Right lobe of liver (tissue), 6 donors: ENCODE measurements around the gene ADGRD2. TPM values are rescaled to one million over a fixed set of nuclear protein-coding genes. Genes with fewer than 3 reads are reported as not detected.

Experiments
- ATAC-seq, 4 donors: fragments of 200-7000 bp; cut with Tn5 transposase; one replicate each; pipeline ENCODE4 v1.9.1; 2020; ENCODE audit warnings: mild to moderate bottlenecking in 4 of 4, moderate library complexity in 4 of 4
- DNase-seq, 3 donors: peaks; one replicate each; pipeline ENCODE4 v3.0.0-alpha.2; 2020
- H3K27ac ChIP-seq, 3 donors: fragments of 200-600 bp; one replicate each; pipeline ENCODE4 v1.8.0; 2022
- H3K27me3 ChIP-seq, 2 donors: fragments of 200-600 bp; one replicate each; pipeline ENCODE4 v1.8.0; 2022
- H3K36me3 ChIP-seq, 4 donors: fragments of 200-600 bp; sonication (generic) in 1 of 4; one replicate each; pipeline versions ENCODE4 v1.5.1 to v1.8.0; 2017 to 2022; ENCODE audit warnings: control low read depth in 1 of 4
- H3K4me1 ChIP-seq, 4 donors: fragments of 200-600 bp; sonication (generic) in 1 of 4; one replicate each; pipeline versions ENCODE4 v1.5.1 to v1.8.0; 2017 to 2022; ENCODE audit warnings: control low read depth in 1 of 4
- H3K4me3 ChIP-seq, 3 donors: fragments of 200-600 bp; one replicate each; pipeline ENCODE4 v1.8.0; 2022
- H3K9me3 ChIP-seq, 4 donors: fragments of 200-600 bp; sonication (generic) in 1 of 4; one replicate each; pipeline versions ENCODE4 v1.5.1 to v1.8.0; 2017 to 2022; ENCODE audit warnings: control low read depth in 1 of 4
- POLR2A ChIP-seq: fragments of 450-650 bp; IDR thresholded peaks from one replicate; pipeline ENCODE4 v1.6.1; 2017; ENCODE audit warnings: antibody characterized with exemption, mild to moderate bottlenecking
- WGBS: methylation state at CpG from one replicate; pipeline ENCODE4 v1.1.6; 2018; ENCODE audit warnings: low coverage, low lambda C conversion rate; ENCODE audit not compliant: insufficient coverage; ENCODE audit errors: missing lambda C conversion rate; 5-methylcytosine and 5-hydroxymethylcytosine counted together
- intact Hi-C, 2 donors: fragments of 100-400 bp; cut with DNase I; formaldehyde crosslinking; loops; one replicate each; pipeline versions ENCODE4 v1.11.2 to v1.14.1; 2022
- total RNA-seq, 6 experiments: library from RNA; depleted of rRNA in 2 of 6; stranded (reverse); fragments of >200 nt in 2 of 6; fragmentation: NEBNext Ultra II Directional in 3 of 6; extraction: Animal tissue kit (Norgen Biotek cat#: 25700) in 3 of 6; gene quantifications; one replicate each; pipeline versions ENCODE4 v1.1.0 to v1.2.4, GENCODE V29; 2016 to 2023
- TF ChIP-seq, protein P1 (sequence below), 4 donors: fragments of 200-600 bp in 3 of 4; fragments of 450-650 bp in 1 of 4; IDR thresholded peaks; one replicate each; pipeline versions ENCODE4 v1.5.1 to v1.8.0; 2016 to 2022; ENCODE audit warnings: antibody characterized with exemption in 4 of 4, mild to moderate bottlenecking in 2 of 4
- donor health status: DM: no; HTN: yes; CAD: no.
- donor health status: DM: no; HTN: no; CAD: no.
- donor health status: DM: no; HTN: no; CAD: no.
- donor health status: DM: no; HTN: yes; CAD: no.
- donor health status: DM: no; HTN: yes; CAD: no.

The ADGRD2 gene
- total RNA-seq, 6 experiments from 2014 or later, result not detected

DNA sequence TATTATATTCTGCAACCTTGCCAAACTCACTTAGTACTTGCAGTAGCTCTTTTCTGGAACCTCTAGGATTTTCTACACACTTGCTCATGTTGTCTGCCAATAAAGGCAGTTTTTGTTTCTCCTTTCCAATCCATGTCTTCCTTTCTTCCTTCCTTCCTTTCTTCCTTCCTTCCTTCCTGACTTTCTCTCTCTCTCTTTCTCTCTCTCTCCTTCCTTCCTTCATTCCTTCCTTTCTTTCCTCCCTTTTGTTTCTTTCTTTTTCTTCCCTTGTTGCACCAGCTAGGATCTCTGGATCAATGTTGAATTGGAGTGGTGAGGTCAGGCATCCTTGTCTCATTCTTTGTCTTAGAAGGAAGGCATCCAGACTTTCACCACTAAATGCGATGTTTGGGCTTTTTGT, 12.5 kb downstream of the ADGRD2 start:
- 73% methylated on average over 1 of the region's 1 CpG for WGBS
- Histone ChIP-seq H3K4me1 (no peaks in the 10 kb centered on the region), H3K27ac (no peak overlapping the region), H3K36me3 (no peaks in the 10 kb centered on the region), H3K4me3 (no peak overlapping the region), H3K9me3 (no peaks in the 10 kb centered on the region), H3K27me3 (no peaks in the 10 kb centered on the region)
- TF ChIP-seq, protein P1, sequence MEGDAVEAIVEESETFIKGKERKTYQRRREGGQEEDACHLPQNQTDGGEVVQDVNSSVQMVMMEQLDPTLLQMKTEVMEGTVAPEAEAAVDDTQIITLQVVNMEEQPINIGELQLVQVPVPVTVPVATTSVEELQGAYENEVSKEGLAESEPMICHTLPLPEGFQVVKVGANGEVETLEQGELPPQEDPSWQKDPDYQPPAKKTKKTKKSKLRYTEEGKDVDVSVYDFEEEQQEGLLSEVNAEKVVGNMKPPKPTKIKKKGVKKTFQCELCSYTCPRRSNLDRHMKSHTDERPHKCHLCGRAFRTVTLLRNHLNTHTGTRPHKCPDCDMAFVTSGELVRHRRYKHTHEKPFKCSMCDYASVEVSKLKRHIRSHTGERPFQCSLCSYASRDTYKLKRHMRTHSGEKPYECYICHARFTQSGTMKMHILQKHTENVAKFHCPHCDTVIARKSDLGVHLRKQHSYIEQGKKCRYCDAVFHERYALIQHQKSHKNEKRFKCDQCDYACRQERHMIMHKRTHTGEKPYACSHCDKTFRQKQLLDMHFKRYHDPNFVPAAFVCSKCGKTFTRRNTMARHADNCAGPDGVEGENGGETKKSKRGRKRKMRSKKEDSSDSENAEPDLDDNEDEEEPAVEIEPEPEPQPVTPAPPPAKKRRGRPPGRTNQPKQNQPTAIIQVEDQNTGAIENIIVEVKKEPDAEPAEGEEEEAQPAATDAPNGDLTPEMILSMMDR (IDR thresholded peaks at IDR 0.05), result no peak
- no peak for TF ChIP-seq POLR2A
- DNase-seq (no peak), ATAC-seq (no peak)
- intact Hi-C loops, result no loop called here

DNA sequence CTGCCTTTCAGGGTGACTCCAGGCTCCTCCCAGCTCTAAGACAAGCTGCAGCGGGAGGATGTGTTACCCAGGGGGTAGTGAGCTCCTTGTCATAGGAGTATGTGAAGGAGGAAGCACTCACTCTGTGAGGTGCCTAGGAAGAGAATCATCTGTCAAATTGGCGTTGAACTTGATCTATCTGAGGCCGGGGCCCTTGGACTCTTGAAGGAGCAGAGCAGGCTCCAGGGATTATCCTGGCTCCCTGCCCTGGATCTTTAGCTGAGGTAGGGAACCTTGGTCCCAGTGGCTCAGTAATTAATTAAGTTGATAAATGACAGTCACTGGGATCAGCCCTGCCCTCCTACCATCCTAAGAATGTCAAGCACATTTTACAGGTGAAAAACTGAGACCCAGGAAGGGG, 15.5 kb downstream of the ADGRD2 start:
- DNase-seq (peak in 1 of 3 donors; percentile 19), ATAC-seq (no peak)
- Histone ChIP-seq H3K27me3 (no peaks in the 10 kb centered on the region), H3K4me1 (no peaks in the 10 kb centered on the region), H3K4me3 (no peak overlapping the region), H3K27ac (no peak overlapping the region), H3K9me3 (no peaks in the 10 kb centered on the region), H3K36me3 (no peaks in the 10 kb centered on the region)
- 52% methylated on average over 2 of the region's 3 CpGs for WGBS
- intact Hi-C loops, result no loop called here
- TF ChIP-seq, protein P1 (IDR thresholded peaks at IDR 0.05), result no peak
- no peak for TF ChIP-seq POLR2A

DNA sequence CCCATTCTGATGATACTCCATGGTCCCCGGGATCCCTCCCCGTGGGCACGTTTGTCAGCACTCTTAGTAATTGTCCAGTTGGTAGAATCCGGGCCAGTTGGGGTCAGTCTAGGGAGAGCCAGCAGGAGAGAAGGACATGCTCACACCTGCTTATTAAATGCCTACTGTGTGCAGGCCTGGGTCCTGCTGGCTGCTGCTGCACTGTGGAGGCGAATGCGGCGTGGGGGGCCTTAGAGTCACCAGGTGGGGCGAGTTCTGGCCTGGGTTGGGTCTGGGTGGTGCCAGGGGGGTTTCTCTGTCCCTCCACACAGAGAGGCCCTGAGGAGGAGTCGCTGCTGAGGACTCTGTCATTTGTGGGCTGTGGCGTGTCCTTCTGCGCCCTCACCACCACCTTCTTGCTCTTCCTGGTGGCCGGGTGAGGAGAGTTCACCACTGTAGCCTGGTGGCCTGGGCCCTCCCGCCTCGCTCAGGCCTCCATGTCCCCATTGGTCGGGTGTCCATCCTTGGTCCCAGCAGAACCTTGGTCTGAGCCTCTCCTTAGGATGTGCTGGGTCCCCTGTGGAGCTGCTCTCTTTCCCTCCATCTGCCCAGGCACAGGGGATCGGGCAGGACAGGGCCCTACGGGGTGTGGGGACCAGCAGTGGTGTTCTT, 17.3 kb downstream of the ADGRD2 start:
- DNase-seq, result peak in 1 of 3 donors; percentile 36
- Histone ChIP-seq H3K4me3 (no peak overlapping the region), H3K4me1 (no peaks in the 10 kb centered on the region), H3K27ac (no peak overlapping the region), H3K9me3 (no peaks in the 10 kb centered on the region), H3K27me3 (no peaks in the 10 kb centered on the region), H3K36me3 (no peaks in the 10 kb centered on the region)
- no peak for ATAC-seq
- TF ChIP-seq POLR2A, result no peak
- TF ChIP-seq, protein P1 (IDR thresholded peaks at IDR 0.05), result no peak
- 72% methylated on average over 3 of the region's 17 CpGs for WGBS
- intact Hi-C loops, result no loop called here

DNA sequence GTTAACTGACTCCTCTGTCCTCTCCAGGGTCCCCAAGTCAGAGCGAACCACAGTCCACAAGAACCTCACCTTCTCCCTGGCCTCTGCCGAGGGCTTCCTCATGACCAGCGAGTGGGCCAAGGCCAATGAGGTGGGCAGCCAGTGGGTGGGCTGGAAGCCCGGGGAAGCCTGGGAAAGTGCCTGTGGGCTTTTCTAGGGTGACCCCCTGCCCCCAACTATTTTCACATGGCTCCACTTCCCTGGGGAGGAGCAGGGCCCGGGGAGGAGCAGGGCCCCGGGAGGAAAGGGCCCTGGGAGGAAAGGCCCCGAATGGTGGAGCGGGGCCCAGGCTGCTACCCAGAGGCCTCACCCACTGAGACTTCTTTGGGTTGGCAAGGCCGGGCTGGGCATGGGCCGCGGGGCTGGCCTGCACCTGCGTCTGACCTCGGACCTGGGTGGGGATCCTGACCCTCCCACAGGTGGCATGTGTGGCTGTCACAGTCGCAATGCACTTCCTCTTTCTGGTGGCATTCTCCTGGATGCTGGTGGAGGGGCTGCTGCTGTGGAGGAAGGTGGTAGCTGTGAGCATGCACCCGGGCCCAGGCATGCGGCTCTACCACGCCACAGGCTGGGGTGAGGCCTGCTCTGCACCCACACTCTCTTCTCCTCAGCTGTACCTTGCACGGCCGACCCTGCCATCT, 17.9 kb downstream of the ADGRD2 start:
- no peaks in the 10 kb centered on the region for H3K9me3 ChIP-seq
- intact Hi-C loops, result no loop called here
- no peaks in the 10 kb centered on the region for H3K4me1 ChIP-seq
- no peak overlapping the region for H3K4me3 ChIP-seq
- no peak for ATAC-seq
- H3K36me3 ChIP-seq, result no peaks in the 10 kb centered on the region
- H3K27ac ChIP-seq, result no peak overlapping the region
- no peaks in the 10 kb centered on the region for H3K27me3 ChIP-seq
- no peak for TF ChIP-seq POLR2A
- TF ChIP-seq, protein P1 (IDR thresholded peaks at IDR 0.05), result no peak
- WGBS, result 100% methylated on average over 2 of the region's 19 CpGs
- DNase-seq, result peak in 1 of 3 donors; percentile 40
